GM12865 (cell line): ENCODE measurements around the gene SUSD1.

Experiments
- DNase-seq: peaks from one replicate; pipeline ENCODE4 v3.0.0; 2010; ENCODE audit warnings: low read depth
- H3K4me3 ChIP-seq: 2 replicates; pipeline ENCODE4 v1.5.1; 2011; ENCODE audit warnings: mild to moderate bottlenecking, low read depth, low read length, control low read depth
- TF ChIP-seq, protein P1 (sequence below): IDR thresholded peaks from 2 replicates; pipeline ENCODE4 v1.5.1; 2011; ENCODE audit warnings: low read length, control low read depth, low read depth, inconsistent platforms; ENCODE audit not compliant: insufficient read depth; ENCODE audit errors: missing control alignments

SUSD1 gene

DNA sequence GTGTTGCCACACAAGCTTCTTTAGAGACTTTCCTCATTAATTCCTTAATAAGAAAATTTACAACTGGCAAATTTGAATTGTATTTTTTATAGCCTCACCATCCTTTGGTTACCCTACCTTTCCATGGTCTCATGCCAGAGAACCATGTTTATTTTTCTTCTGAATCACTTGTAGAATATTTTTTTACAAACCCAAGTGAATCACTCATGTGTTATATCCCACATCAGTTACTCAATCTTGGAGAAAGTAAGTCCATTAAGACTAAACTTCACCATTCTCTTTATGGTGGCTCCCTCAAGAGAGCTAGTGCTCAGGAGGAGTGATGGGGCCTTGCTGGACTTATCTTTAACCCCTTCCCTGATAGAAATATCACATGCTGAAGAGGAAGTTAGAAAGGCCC is 128.9 kb downstream of the SUSD1 start:
- H3K4me3 ChIP-seq: no peak overlapping the region

DNA sequence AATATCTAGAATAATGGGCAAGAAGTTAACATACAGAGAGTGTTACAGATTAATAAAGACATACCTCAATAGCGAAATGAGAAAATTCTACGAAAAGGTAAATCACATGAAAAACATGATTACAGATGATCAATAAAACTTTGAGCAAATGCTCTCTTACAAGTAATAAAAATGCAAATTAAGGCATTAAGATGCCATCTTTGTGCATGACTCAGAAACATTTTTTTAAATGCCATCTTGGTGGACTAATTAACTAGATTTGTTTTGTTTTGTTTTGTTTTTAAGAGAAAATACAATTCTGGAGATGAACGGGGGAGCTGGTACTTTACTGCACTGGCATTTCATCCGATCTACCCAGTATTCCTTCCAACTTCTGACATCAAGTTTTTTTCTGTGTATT is 130.2 kb downstream of the SUSD1 start:
- no peak overlapping the region for H3K4me3 ChIP-seq
- DNase-seq: no peak
- TF ChIP-seq, protein P1, sequence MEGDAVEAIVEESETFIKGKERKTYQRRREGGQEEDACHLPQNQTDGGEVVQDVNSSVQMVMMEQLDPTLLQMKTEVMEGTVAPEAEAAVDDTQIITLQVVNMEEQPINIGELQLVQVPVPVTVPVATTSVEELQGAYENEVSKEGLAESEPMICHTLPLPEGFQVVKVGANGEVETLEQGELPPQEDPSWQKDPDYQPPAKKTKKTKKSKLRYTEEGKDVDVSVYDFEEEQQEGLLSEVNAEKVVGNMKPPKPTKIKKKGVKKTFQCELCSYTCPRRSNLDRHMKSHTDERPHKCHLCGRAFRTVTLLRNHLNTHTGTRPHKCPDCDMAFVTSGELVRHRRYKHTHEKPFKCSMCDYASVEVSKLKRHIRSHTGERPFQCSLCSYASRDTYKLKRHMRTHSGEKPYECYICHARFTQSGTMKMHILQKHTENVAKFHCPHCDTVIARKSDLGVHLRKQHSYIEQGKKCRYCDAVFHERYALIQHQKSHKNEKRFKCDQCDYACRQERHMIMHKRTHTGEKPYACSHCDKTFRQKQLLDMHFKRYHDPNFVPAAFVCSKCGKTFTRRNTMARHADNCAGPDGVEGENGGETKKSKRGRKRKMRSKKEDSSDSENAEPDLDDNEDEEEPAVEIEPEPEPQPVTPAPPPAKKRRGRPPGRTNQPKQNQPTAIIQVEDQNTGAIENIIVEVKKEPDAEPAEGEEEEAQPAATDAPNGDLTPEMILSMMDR: no peak

More for the DNA sequence above, 128.9 kb downstream of the SUSD1 start:
- DNase-seq: no peak
- TF ChIP-seq, protein P1: no peak

GRCh38 chr9:112044186-112044585 is 130.9 kb downstream of the SUSD1 start:
- TF ChIP-seq, protein P1: no peak
- DNase-seq: no peak
- H3K4me3 ChIP-seq: no peak overlapping the region

GRCh38 chr9:112043423-112043822 is 131.7 kb downstream of the SUSD1 start:
- H3K4me3 ChIP-seq: no peak overlapping the region
- TF ChIP-seq, protein P1: no peak
- DNase-seq: no peak

GRCh38 chr9:112042769-112043168 is 132.3 kb downstream of the SUSD1 start:
- no peak for DNase-seq
- TF ChIP-seq, protein P1: no peak
- H3K4me3 ChIP-seq: no peak overlapping the region

DNA sequence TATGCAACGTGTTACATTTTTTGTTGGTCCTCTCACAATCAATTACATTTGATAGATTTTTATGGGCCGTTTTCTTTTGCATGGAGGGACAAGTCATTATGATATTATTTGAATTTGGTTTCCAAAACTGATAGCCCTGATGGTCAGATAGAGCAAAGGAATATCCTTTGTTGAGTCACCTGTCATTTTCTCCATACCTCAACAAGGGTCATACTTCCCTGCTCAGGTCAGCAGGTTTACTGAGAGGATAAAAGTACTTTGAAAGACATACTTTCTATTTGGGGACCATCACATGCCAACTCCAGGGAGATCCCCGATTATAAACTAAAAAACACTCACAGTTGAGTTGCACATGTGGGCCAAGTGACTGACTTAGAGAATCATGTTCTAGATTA is 132.9 kb downstream of the SUSD1 start:
- H3K4me3 ChIP-seq: no peak overlapping the region
- DNase-seq: no peak
- TF ChIP-seq, protein P1: no peak

DNA sequence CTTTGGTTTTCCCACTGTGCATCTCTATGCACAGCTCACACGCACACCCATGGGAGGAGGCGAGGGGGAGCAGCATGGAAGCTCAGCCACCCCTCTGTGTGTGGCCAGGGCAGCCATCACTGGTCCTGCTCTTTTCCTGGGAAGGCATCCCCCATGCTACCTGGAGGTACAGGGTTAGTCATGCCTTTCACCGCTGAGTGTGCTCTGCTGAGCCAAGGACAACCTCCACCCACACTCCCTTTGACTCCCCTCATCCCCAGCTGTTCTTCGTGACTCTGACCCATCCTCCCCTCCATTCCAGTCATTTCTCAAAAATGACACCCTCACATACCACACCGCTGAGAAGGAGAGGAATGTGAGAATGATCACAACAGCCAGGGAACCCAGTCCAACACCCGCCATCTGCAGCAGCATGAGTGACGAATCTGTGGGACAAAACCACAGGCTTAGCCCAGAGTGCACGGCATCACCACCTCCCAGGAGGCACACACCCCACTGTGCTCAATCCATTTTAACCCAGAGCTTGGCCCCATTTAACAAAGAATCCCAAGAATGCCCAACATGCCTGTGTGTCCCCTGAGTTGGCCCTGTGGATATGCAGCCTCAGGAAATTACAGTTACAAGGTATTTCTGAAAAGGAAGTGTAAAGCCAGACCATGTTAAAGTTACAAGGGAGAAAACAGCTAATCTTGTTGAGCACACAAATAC is 133.4 kb downstream of the SUSD1 start:
- no peak for DNase-seq
- TF ChIP-seq, protein P1: no peak
- H3K4me3 ChIP-seq: no peak overlapping the region
